Parathyroid adenoma (tissue), 2 donors: ENCODE measurements around the gene MAGED2.
"Not testable (repeated sequence)": the region's sequence is repeated elsewhere in the genome, so short reads cannot be mapped to it uniquely, and the experiment has no call there.

ENCODE experiments used
- H2AFZ ChIP-seq: fragments of 300-600 bp; sonication (generic); one replicate; pipeline ENCODE4 v1.7.0; 2017; ENCODE audit warnings: antibody characterized with exemption, mild to moderate bottlenecking
- H3K27ac ChIP-seq: fragments of 300-600 bp; sonication (generic); one replicate; pipeline ENCODE4 v1.7.0; 2017
- H3K27me3 ChIP-seq: fragments of 300-600 bp; sonication (generic); one replicate; pipeline ENCODE4 v1.7.0; 2017; ENCODE audit warnings: low read length; ENCODE audit not compliant: control insufficient read depth, insufficient read depth
- H3K36me3 ChIP-seq: fragments of 300-600 bp; sonication (generic); one replicate; pipeline ENCODE4 v1.7.0; 2017; ENCODE audit warnings: low read length; ENCODE audit not compliant: control insufficient read depth, insufficient read depth
- H3K4me1 ChIP-seq: fragments of 300-600 bp; sonication (generic); one replicate; pipeline ENCODE4 v1.7.0; 2017; ENCODE audit warnings: control low read depth
- H3K4me2 ChIP-seq: fragments of 300-600 bp; sonication (generic); one replicate; pipeline ENCODE4 v1.7.0; 2017; ENCODE audit warnings: low read length
- H3K4me3 ChIP-seq: fragments of 300-600 bp; sonication (generic); one replicate; pipeline ENCODE4 v1.7.0; 2017; ENCODE audit warnings: low read depth, low read length
- H3K79me2 ChIP-seq: fragments of 300-600 bp; sonication (generic); one replicate; pipeline ENCODE4 v1.7.0; 2017; ENCODE audit warnings: control low read depth
- H3K9ac ChIP-seq: fragments of 300-600 bp; sonication (generic); one replicate; pipeline ENCODE4 v1.7.0; 2017; ENCODE audit warnings: mild to moderate bottlenecking
- H3K9me3 ChIP-seq: fragments of 300-600 bp; sonication (generic); one replicate; pipeline ENCODE4 v1.7.0; 2017; ENCODE audit warnings: low read length; ENCODE audit not compliant: control insufficient read depth
- CTCF ChIP-seq: fragments of 300-600 bp; sonication (generic); IDR thresholded peaks from one replicate; pipeline ENCODE4 v1.7.0; 2017; ENCODE audit warnings: antibody characterized with exemption, mild to moderate bottlenecking
- donor health status: primary hyperparathyroidism.

The MAGED2 gene

GRCh38 chrX:54824195-54824594 lies 16.6 kb downstream of the MAGED2 start:
- no peak overlapping the region for H3K4me3 ChIP-seq
- no peak overlapping the region for H2AFZ ChIP-seq
- no peaks in the 10 kb centered on the region for H3K27me3 ChIP-seq
- no peaks in the 10 kb centered on the region for H3K79me2 ChIP-seq
- no peaks in the 10 kb centered on the region for H3K36me3 ChIP-seq
- no peaks in the 10 kb centered on the region for H3K4me1 ChIP-seq
- H3K27ac ChIP-seq = no peak overlapping the region
- no peak overlapping the region for H3K4me2 ChIP-seq
- TF ChIP-seq CTCF = no peak
- no peaks in the 10 kb centered on the region for H3K9me3 ChIP-seq
- no peak overlapping the region for H3K9ac ChIP-seq

- no peaks in the 10 kb centered on the region for H3K79me2 ChIP-seq
- no peak overlapping the region for H2AFZ ChIP-seq
- no peaks in the 10 kb centered on the region for H3K4me1 ChIP-seq
Observed at GRCh38 chrX:54824722-54825121, 17.2 kb downstream of the MAGED2 start.

GRCh38 chrX:54825716-54826438 lies 18.3 kb downstream of the MAGED2 start:
- Histone ChIP-seq H3K79me2 (no peaks in the 10 kb centered on the region), H3K9me3 (no peaks in the 10 kb centered on the region), H3K36me3 (no peaks in the 10 kb centered on the region), H3K4me3 (no peak overlapping the region), H3K9ac (no peak overlapping the region), H3K27ac (no peak overlapping the region), H3K4me2 (no peak overlapping the region), H2AFZ (no peak overlapping the region), H3K4me1 (no peaks in the 10 kb centered on the region), H3K27me3 (no peaks in the 10 kb centered on the region)
- TF ChIP-seq CTCF = no peak

More at GRCh38 chrX:54824722-54825121, 17.2 kb downstream of the MAGED2 start:
- Histone ChIP-seq H3K27me3 (no peaks in the 10 kb centered on the region), H3K36me3 (no peaks in the 10 kb centered on the region), H3K9me3 (no peaks in the 10 kb centered on the region), H3K4me3 (no peak overlapping the region), H3K9ac (no peak overlapping the region), H3K27ac (no peak overlapping the region), H3K4me2 (no peak overlapping the region)
- no peak for TF ChIP-seq CTCF

GRCh38 chrX:54826598-54826997 lies 19.1 kb downstream of the MAGED2 start:
- no peaks in the 10 kb centered on the region for H3K36me3 ChIP-seq
- H2AFZ ChIP-seq = no peak overlapping the region
- TF ChIP-seq CTCF = no peak
- no peak overlapping the region for H3K4me2 ChIP-seq
- H3K9me3 ChIP-seq = no peaks in the 10 kb centered on the region
- no peak overlapping the region for H3K9ac ChIP-seq
- no peaks in the 10 kb centered on the region for H3K79me2 ChIP-seq
- H3K27ac ChIP-seq = no peak overlapping the region
- no peak overlapping the region for H3K4me3 ChIP-seq
- H3K27me3 ChIP-seq = no peaks in the 10 kb centered on the region
- H3K4me1 ChIP-seq = no peaks in the 10 kb centered on the region

GRCh38 chrX:54838583-54838982 lies 31.0 kb downstream of the MAGED2 start:
- TF ChIP-seq CTCF = no peak
- Histone ChIP-seq H3K36me3 (no peaks in the 10 kb centered on the region), H2AFZ (no peak overlapping the region), H3K9me3 (no peaks in the 10 kb centered on the region), H3K4me1 (no peaks in the 10 kb centered on the region), H3K4me2 (no peak overlapping the region), H3K27me3 (no peaks in the 10 kb centered on the region), H3K27ac (no peak overlapping the region), H3K9ac (no peak overlapping the region), H3K79me2 (no peaks in the 10 kb centered on the region), H3K4me3 (no peak overlapping the region)

- not testable (repeated sequence) for H3K36me3 ChIP-seq, H3K9me3 ChIP-seq, H3K27me3 ChIP-seq, H3K4me1 ChIP-seq, H3K4me2 ChIP-seq, H3K79me2 ChIP-seq, H3K27ac ChIP-seq, H3K4me3 ChIP-seq, H3K9ac ChIP-seq, H2AFZ ChIP-seq
Observed at GRCh38 chrX:54841184-54841874, 33.8 kb downstream of the MAGED2 start.
